ENCODE results near the gene TESPA1.

GRCh38 chr12:54977857-54978256, 6.7 kb downstream of the TESPA1 start:
- TF ChIP-seq, protein P1, sequence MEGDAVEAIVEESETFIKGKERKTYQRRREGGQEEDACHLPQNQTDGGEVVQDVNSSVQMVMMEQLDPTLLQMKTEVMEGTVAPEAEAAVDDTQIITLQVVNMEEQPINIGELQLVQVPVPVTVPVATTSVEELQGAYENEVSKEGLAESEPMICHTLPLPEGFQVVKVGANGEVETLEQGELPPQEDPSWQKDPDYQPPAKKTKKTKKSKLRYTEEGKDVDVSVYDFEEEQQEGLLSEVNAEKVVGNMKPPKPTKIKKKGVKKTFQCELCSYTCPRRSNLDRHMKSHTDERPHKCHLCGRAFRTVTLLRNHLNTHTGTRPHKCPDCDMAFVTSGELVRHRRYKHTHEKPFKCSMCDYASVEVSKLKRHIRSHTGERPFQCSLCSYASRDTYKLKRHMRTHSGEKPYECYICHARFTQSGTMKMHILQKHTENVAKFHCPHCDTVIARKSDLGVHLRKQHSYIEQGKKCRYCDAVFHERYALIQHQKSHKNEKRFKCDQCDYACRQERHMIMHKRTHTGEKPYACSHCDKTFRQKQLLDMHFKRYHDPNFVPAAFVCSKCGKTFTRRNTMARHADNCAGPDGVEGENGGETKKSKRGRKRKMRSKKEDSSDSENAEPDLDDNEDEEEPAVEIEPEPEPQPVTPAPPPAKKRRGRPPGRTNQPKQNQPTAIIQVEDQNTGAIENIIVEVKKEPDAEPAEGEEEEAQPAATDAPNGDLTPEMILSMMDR (IDR thresholded peaks at IDR 0.05): no peak
- no peak for TF ChIP-seq ZFX (IDR thresholded peaks at IDR 0.05; ENCODE audit: borderline replicate concordance)

Data from 22Rv1 (cell line).